Activated B cell treated with CpG ODN at 0.5 μM for 24 hours (primary cell): ENCODE measurements around the gene MGAT5. TPM values are rescaled to one million over a fixed set of nuclear protein-coding genes. Genes with fewer than 3 reads are reported as not detected.

Experiments used
- ATAC-seq: fragments of 200-7000 bp; cut with Tn5 transposase; one replicate; pipeline ENCODE4 v1.10.0; 2021; ENCODE audit warnings: low read depth, mild to moderate bottlenecking, moderate library complexity
- CTCF ChIA-PET: fragments of 350-600 bp; sonication (Branson Sonifier 250); formaldehyde crosslinking; loops from one replicate; lab custom pipeline; 2021; ENCODE audit warnings: antibody characterized with exemption; lab: Charles Lee
- POLR2A ChIA-PET: fragments of 350-600 bp; sonication (Branson Sonifier 250); formaldehyde crosslinking; loops from one replicate; lab custom pipeline; 2021; ENCODE audit warnings: antibody characterized with exemption; lab: Charles Lee
- DNase-seq: peaks from one replicate; pipeline ENCODE4 v3.0.0; 2022
- H3K27ac Mint-ChIP-seq: one replicate; pipeline ENCODE4 v1.8.0; 2020; ENCODE audit warnings: mixed read lengths
- H3K27me3 Mint-ChIP-seq: one replicate; pipeline ENCODE4 v1.8.0; 2021; ENCODE audit warnings: mixed read lengths
- H3K36me3 Mint-ChIP-seq: one replicate; pipeline ENCODE4 v1.8.0; 2021; ENCODE audit warnings: low read depth, mixed read lengths
- H3K4me1 Mint-ChIP-seq: one replicate; pipeline ENCODE4 v1.8.0; 2021; ENCODE audit warnings: mixed read lengths
- H3K4me3 Mint-ChIP-seq: one replicate; pipeline ENCODE4 v1.8.0; 2020; ENCODE audit warnings: mild to moderate bottlenecking, mixed read lengths
- H3K9me3 Mint-ChIP-seq: one replicate; pipeline ENCODE4 v1.8.0; 2020; ENCODE audit warnings: mixed read lengths
- intact Hi-C: fragments of 100-400 bp; cut with micrococcal nuclease; formaldehyde crosslinking; loops from one replicate; pipeline ENCODE4 v1.15.1; 2024
- total RNA-seq: library from RNA; stranded (reverse); gene quantifications from 2 replicates; pipeline ENCODE4 v1.2.3, GENCODE V29; 2022
- TF ChIP-seq, protein P1 (sequence below): fragments of 200-600 bp; IDR thresholded peaks from one replicate; pipeline ENCODE4 v1.8.0; 2022; ENCODE audit warnings: antibody characterized with exemption, mild to moderate bottlenecking

Gene MGAT5
- total RNA-seq, 1 donor from 2014 or later, result 66.7 TPM

DNA sequence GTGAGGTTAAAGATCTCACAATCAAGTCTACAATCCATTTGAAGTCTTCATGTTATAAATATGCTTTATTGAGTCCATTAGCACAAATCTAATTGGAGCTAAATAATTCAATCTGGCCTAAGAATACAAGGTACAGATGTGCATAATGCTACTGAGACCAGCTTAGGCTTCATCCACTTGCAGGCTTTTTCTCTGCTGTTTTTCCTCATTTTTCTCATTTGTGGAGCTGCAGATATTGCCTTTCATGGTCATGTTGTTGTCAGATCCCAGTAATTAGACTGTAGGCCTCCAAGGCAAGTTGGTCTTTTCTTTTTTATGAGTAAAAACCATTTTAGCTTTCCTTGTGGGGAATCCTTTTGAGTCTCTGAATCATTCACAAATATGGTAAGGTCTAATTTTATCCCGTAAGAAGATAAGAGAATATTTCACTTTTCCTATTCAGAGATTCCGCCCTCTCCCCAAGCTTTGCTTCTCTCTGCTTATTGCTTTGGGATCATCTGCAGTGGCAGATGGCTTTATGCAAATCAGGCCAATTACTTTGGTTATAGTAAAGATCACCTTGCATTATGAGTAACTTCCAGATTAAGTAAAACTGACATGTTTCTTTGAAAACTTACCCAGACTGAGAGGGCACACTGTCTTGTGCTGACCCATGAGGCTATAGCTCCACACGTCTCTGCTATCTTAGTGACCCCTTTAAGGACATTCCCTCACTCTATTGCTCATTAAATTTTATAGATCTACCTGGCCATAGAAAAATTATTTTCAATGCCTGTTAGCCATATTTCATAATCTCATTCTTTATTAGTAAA is 80.9 kb downstream of the MGAT5 start:
- no peak for DNase-seq
- Mint-ChIP-seq H3K9me3 (no peaks in the 10 kb centered on the region), H3K4me3 (no peak overlapping the region), H3K27ac (peak overlapping the region; percentile 65), H3K36me3 (peaks cover 58% of the 10 kb centered on the region), H3K4me1 (peaks cover 52% of the 10 kb centered on the region), H3K27me3 (no peaks in the 10 kb centered on the region)
- ChIA-PET CTCF (interaction anchor here (0.9 to 1.0 kb wide), 2 partner anchors 16 to 216 kb away, joined by 3 read pairs; no protein-coding TSS in a partner anchor), POLR2A (interaction anchor here (0.9 to 1.1 kb wide), 3 partner anchors 11 to 45 kb away, joined by 3 to 9 read pairs (median 5); no protein-coding TSS in a partner anchor)
- intact Hi-C loops, result loop anchor here (5.0 kb wide), 3 partner anchors 32 to 217 kb away; no protein-coding TSS in a partner anchor
- ATAC-seq, result no peak
- TF ChIP-seq, protein P1, sequence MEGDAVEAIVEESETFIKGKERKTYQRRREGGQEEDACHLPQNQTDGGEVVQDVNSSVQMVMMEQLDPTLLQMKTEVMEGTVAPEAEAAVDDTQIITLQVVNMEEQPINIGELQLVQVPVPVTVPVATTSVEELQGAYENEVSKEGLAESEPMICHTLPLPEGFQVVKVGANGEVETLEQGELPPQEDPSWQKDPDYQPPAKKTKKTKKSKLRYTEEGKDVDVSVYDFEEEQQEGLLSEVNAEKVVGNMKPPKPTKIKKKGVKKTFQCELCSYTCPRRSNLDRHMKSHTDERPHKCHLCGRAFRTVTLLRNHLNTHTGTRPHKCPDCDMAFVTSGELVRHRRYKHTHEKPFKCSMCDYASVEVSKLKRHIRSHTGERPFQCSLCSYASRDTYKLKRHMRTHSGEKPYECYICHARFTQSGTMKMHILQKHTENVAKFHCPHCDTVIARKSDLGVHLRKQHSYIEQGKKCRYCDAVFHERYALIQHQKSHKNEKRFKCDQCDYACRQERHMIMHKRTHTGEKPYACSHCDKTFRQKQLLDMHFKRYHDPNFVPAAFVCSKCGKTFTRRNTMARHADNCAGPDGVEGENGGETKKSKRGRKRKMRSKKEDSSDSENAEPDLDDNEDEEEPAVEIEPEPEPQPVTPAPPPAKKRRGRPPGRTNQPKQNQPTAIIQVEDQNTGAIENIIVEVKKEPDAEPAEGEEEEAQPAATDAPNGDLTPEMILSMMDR, result no peak

DNA sequence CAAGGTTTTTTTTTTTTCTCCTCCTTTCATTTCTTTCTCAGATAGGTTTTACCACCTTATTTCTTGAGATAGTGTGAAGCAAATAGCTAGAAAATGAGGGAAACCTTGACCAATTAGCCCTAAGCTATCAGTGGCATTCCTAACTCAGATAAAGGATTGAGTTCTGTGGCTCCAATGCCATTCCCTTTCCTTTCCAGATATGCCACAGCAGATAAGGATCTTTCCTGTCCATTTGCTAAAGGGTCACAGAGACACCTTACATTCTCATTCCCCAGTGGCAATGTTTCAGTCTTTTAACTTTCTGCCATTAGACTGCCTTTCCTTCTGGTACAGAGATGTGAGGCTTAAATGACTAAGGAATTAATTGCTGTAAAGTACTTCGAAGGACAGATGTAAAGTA is 81.7 kb downstream of the MGAT5 start:
- intact Hi-C loops, result loop anchor here (5.0 kb wide), 3 partner anchors 33 to 218 kb away; no protein-coding TSS in a partner anchor
- CTCF ChIA-PET, result interaction anchor here (1.0 kb wide), 1 partner anchor 15 kb away, joined by 3 read pairs; no protein-coding TSS in a partner anchor

DNA sequence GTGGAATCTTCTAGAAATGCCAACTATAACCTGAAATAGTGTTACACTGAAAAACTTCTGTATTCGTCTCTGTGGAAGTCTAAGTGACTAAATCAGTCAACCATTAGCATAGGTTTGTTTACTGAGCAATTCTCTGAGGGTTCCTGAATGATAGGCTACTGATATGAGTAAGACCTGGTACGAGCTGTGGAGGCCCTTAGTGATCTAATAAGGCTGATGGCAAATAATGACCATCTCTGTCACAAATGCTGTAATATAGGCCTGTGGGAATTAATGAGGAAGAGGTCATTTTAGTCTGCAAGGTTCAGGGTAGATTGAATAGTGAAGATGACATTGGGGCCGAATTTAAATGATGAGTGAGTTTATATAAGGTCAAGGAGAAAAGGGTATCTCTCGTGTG is 82.5 kb downstream of the MGAT5 start:
- H3K27ac Mint-ChIP-seq, result peak overlapping the region; percentile 57
- POLR2A ChIA-PET, result interaction anchor here (0.7 to 1.7 kb wide), 3 partner anchors 17 to 140 kb away, joined by 3 to 7 read pairs (median 3); no protein-coding TSS in a partner anchor
- H3K36me3 Mint-ChIP-seq, result peaks cover 60% of the 10 kb centered on the region
- CTCF ChIA-PET, result interaction anchor here (0.9 to 2.0 kb wide), 3 partner anchors 9 to 218 kb away, joined by 3 to 8 read pairs (median 4); no protein-coding TSS in a partner anchor
- peak overlapping the region; percentile 12 for H3K4me3 Mint-ChIP-seq
- no peaks in the 10 kb centered on the region for H3K27me3 Mint-ChIP-seq
- TF ChIP-seq, protein P1, result no peak
- ATAC-seq, result peak; percentile 82
- peaks cover 64% of the 10 kb centered on the region for H3K4me1 Mint-ChIP-seq
- H3K9me3 Mint-ChIP-seq, result no peaks in the 10 kb centered on the region
- DNase-seq, result no peak
- intact Hi-C loops, result loop anchor here (1.0 to 5.0 kb wide), 5 partner anchors 10 to 219 kb away; no protein-coding TSS in a partner anchor

More for the DNA sequence above, 81.7 kb downstream of the MGAT5 start:
- H3K4me3 Mint-ChIP-seq, result no peak overlapping the region
- H3K36me3 Mint-ChIP-seq, result peaks cover 59% of the 10 kb centered on the region
- peaks cover 57% of the 10 kb centered on the region for H3K4me1 Mint-ChIP-seq
- POLR2A ChIA-PET, result interaction anchor here (1.0 to 1.7 kb wide), 3 partner anchors 12 to 139 kb away, joined by 3 to 5 read pairs (median 3); no protein-coding TSS in a partner anchor
- ATAC-seq (no peak), DNase-seq (no peak)
- no peaks in the 10 kb centered on the region for H3K9me3 Mint-ChIP-seq
- TF ChIP-seq, protein P1, result no peak
- H3K27me3 Mint-ChIP-seq, result no peaks in the 10 kb centered on the region
- peak overlapping the region; percentile 57 for H3K27ac Mint-ChIP-seq

DNA sequence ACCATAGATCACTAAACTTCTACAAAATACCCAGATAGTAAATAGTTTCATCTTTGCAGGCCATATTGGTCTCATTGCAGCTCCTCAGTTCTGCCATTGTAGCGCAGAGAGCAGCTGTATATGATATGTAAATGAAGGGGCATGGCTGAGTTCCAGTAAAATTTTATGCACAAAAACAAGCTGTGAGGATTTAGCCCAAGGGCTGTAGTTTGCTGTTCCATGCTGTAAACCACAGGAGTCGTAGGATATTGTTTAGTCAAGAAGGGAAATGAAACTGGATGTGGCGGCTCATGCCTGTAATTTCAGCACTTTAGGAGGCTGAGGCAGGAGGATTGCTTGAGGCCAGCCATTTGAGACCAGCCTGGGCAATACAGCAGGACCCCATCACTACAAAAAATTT is 83.0 kb downstream of the MGAT5 start:
- no peaks in the 10 kb centered on the region for H3K9me3 Mint-ChIP-seq
- DNase-seq, result no peak
- H3K4me3 Mint-ChIP-seq, result no peak overlapping the region
- H3K27ac Mint-ChIP-seq, result peak overlapping the region; percentile 57
- TF ChIP-seq, protein P1, result no peak
- ChIA-PET POLR2A (interaction anchor here (1.0 to 1.7 kb wide), 3 partner anchors 53 to 216 kb away, joined by 3 to 7 read pairs (median 4); no protein-coding TSS in a partner anchor), CTCF (interaction anchor here (0.6 to 2.2 kb wide), 6 partner anchors 9 to 218 kb away, joined by 3 to 12 read pairs (median 4); no protein-coding TSS in a partner anchor)
- H3K36me3 Mint-ChIP-seq, result peaks cover 60% of the 10 kb centered on the region
- intact Hi-C loops, result loop anchor here (1.0 to 5.0 kb wide), 5 partner anchors 11 to 220 kb away; no protein-coding TSS in a partner anchor
- no peaks in the 10 kb centered on the region for H3K27me3 Mint-ChIP-seq
- H3K4me1 Mint-ChIP-seq, result peaks cover 68% of the 10 kb centered on the region
- ATAC-seq, result no peak
